Lower leg skin (tissue), 4 donors: Measurements from ENCODE around the gene MCTP1. TPM values are rescaled to one million over a fixed set of nuclear protein-coding genes. Genes with fewer than 3 reads are reported as not detected.

Experiments used
- DNase-seq, 2 donors: peaks; one replicate each; pipeline ENCODE4 v3.0.0-alpha.2; 2019; ENCODE audit warnings: low spot score in 2 of 2
- H3K4me3 ChIP-seq: fragments of 200-600 bp; sonication (generic); 2 replicates; pipeline ENCODE4 v1.5.1; 2017; ENCODE audit warnings: mild to moderate bottlenecking, low read depth; ENCODE audit not compliant: poor library complexity, severe bottlenecking
- POLR2A ChIP-seq, 2 donors: fragments of 450-650 bp; IDR thresholded peaks; one replicate each; pipeline ENCODE4 v1.6.1; 2016 to 2017; ENCODE audit warnings: antibody characterized with exemption in 2 of 2, mild to moderate bottlenecking in 1 of 2, moderate library complexity in 1 of 2
- WGBS, 2 donors: methylation state at CpG; one replicate each; pipeline ENCODE4 v1.1.5; 2018; 5-methylcytosine and 5-hydroxymethylcytosine counted together
- intact Hi-C: fragments of 100-400 bp; cut with DNase I; formaldehyde crosslinking; loops from one replicate; pipeline ENCODE4 v1.15.0; 2023; ENCODE audit warnings: low total_unique reads
- total RNA-seq, 4 donors: library from RNA; depleted of rRNA; stranded (reverse); fragments of >200 nt; gene quantifications; one replicate each; pipeline ENCODE4 v1.1.0, GENCODE V29; 2016
- TF ChIP-seq, protein P1 (sequence below), 3 donors: fragments of 450-650 bp; IDR thresholded peaks; one replicate each; pipeline ENCODE4 v1.5.1; 2016; ENCODE audit warnings: antibody characterized with exemption in 3 of 3, mild to moderate bottlenecking in 3 of 3, moderate library complexity in 2 of 3

The MCTP1 gene
- total RNA-seq, result 10 to 100 TPM in 2 of 4 donors, 1 to 10 TPM in 2; 6.3 to 36.5 (median 9.8) TPM

- no peak for DNase-seq
- WGBS, 2 donors, result 0 to 1% methylated on average over 43 to 46 of the region's 83 CpGs
Observed at GRCh38 chr5:95284572-95285408, at the start of gene MCTP1. Gene MCTP1 (minus strand): TSS chr5:95285094.

GRCh38 chr5:95332158-95332557, 47.3 kb upstream of the MCTP1 start:
- intact Hi-C loops, result no loop called here
- TF ChIP-seq POLR2A (IDR thresholded peaks at IDR 0.05), result no peak
- TF ChIP-seq, protein P1, sequence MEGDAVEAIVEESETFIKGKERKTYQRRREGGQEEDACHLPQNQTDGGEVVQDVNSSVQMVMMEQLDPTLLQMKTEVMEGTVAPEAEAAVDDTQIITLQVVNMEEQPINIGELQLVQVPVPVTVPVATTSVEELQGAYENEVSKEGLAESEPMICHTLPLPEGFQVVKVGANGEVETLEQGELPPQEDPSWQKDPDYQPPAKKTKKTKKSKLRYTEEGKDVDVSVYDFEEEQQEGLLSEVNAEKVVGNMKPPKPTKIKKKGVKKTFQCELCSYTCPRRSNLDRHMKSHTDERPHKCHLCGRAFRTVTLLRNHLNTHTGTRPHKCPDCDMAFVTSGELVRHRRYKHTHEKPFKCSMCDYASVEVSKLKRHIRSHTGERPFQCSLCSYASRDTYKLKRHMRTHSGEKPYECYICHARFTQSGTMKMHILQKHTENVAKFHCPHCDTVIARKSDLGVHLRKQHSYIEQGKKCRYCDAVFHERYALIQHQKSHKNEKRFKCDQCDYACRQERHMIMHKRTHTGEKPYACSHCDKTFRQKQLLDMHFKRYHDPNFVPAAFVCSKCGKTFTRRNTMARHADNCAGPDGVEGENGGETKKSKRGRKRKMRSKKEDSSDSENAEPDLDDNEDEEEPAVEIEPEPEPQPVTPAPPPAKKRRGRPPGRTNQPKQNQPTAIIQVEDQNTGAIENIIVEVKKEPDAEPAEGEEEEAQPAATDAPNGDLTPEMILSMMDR (IDR thresholded peaks at IDR 0.05), result no peak
- DNase-seq, result no peak
- 77% methylated on average over 3 of the region's 3 CpGs for WGBS, 2 donors
- no peak overlapping the region for H3K4me3 ChIP-seq

More at GRCh38 chr5:95284572-95285408, at the start of gene MCTP1:
- H3K4me3 ChIP-seq, result peak within 1 kb of the TSS; percentile 35
- intact Hi-C loops, result no loop called here
- no peak for TF ChIP-seq POLR2A (IDR thresholded peaks at IDR 0.05)
- TF ChIP-seq, protein P1 (IDR thresholded peaks at IDR 0.05), result no peak

- WGBS, 2 donors, result 37 to 50% methylated on average over 3 of the region's 3 CpGs
- intact Hi-C loops, result no loop called here
- TF ChIP-seq, protein P1 (IDR thresholded peaks at IDR 0.05), result no peak
- no peak for TF ChIP-seq POLR2A (IDR thresholded peaks at IDR 0.05)
Observed at GRCh38 chr5:95331358-95331757, 46.5 kb upstream of the MCTP1 start.

DNA sequence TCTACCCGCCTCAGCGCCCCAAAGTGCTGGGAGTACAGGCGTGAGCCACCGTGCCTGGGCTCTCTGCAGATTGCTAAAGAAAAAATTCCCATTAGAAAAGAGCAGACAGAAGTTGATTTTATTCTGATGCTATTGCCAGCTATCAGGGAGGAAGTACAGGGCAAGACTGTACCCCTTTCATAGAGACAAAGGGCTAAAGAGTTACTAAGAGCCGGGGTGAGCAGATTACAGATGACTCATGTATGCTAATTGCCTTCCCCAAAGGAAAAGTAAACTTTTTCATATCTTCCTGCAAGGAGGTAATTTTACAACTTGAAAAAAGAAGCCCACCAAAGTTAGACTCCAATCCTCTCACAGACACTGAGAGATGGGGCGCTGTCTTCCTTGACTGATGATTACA, 42.3 kb upstream of the MCTP1 start:
- H3K4me3 ChIP-seq, result no peak overlapping the region
- TF ChIP-seq POLR2A (IDR thresholded peaks at IDR 0.05), result no peak
- TF ChIP-seq, protein P1 (IDR thresholded peaks at IDR 0.05), result no peak
- intact Hi-C loops, result no loop called here
- no peak for DNase-seq
- WGBS, 2 donors, result 60 to 75% methylated on average over 6 of the region's 6 CpGs

More at GRCh38 chr5:95331358-95331757, 46.5 kb upstream of the MCTP1 start:
- no peak for DNase-seq
- H3K4me3 ChIP-seq, result no peak overlapping the region

- no peak overlapping the region for H3K4me3 ChIP-seq
- intact Hi-C loops, result no loop called here
- TF ChIP-seq, protein P1 (IDR thresholded peaks at IDR 0.05), result no peak
- no peak for DNase-seq
- 34 to 48% methylated on average over 4 of the region's 4 CpGs for WGBS, 2 donors
Observed at GRCh38 chr5:95317687-95318086, 32.8 kb upstream of the MCTP1 start.
